ENCODE measurements around the gene DCST1.
A peak's percentile ranks its signal among the peaks of the same experiment; 100 is the strongest.

Gene DCST1

DNA sequence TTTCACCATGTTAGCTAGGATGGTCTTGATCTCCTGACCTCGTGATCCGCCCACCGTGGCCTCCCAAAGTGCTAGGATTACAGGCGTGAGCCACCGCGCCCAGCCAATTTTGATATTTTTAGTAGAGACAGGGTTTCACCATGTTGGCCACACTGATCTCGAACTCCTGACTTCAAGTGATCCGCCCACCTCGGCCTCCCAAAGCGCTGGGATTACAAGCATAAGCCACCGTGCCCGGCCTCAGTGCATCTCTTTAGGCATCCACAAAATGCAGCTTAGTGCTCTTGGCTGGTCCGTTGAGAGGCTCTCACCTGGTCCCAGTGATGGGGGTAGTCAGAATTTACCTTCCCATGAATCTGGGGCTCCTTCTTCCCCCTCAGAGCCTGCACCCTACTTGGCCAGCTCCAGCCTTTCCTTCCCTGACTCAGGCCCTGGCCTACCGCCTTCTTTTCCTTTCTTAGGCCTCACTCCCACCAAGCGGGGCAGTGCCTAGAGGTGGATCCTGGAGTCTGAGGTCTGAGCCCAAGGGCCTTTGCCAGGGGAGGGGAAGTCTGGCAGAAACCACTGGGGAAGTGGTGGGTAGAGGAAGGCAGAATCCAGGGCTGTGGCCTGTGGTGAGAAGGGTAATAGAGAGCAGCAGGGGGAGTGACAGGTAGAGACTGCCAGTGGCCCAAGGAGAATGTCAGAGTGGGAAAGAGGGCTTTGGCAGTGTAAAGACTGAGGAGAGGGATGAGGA, 36.5 kb upstream of the DCST1 start:
- Histone ChIP-seq H3K27me3 (ENCODE audit: control insufficient read depth, insufficient read depth, low read length) (no peaks in the 10 kb centered on the region), H3K4me1 (ENCODE audit: control insufficient read depth, insufficient read depth, low read length) (peaks cover 36% of the 10 kb centered on the region), H3K9me3 (ENCODE audit: control insufficient read depth, low read length) (no peaks in the 10 kb centered on the region), H3K36me3 (ENCODE audit: control insufficient read depth, insufficient read depth, low read length) (no peaks in the 10 kb centered on the region), H3K4me3 (ENCODE audit: low read length) (no peak overlapping the region), H3K9ac (ENCODE audit: low read length) (no peak overlapping the region)

DNA sequence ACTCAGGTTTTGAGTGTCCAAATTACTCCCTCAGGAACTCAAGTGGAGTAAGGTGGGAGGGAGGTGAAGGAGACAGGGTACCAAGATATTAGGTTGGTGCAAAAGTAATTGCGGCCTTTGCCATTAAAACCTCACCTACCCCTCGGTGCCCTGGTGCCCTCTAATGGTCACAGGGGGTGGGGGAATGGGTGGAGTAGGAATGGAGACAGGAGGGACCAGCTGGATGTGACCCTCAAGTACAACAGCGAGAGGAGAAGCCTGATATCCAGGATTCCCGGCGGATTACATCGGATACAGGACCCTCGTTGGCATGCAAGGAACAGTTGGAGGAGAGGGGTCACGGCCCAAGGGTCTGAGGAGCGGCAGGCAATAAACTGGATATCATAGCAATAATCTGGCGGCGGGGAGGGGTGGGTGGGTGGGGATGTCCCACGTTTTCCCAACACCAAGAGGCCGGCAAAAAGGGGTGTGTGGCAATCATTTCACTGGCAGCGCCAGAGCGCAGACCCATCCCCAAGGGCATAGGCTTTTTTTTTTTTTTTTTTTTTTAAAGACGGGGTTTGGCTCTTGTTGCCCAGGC, 35.3 kb upstream of the DCST1 start:
- no peak overlapping the region for H3K9ac ChIP-seq (ENCODE audit: low read length)
- peaks cover 36% of the 10 kb centered on the region for H3K4me1 ChIP-seq (ENCODE audit: control insufficient read depth, insufficient read depth, low read length)
- H3K9me3 ChIP-seq (ENCODE audit: control insufficient read depth, low read length), result no peaks in the 10 kb centered on the region
- H3K4me3 ChIP-seq (ENCODE audit: low read length), result no peak overlapping the region
- H3K36me3 ChIP-seq (ENCODE audit: control insufficient read depth, insufficient read depth, low read length), result no peaks in the 10 kb centered on the region
- H3K27me3 ChIP-seq (ENCODE audit: control insufficient read depth, insufficient read depth, low read length), result no peaks in the 10 kb centered on the region

DNA sequence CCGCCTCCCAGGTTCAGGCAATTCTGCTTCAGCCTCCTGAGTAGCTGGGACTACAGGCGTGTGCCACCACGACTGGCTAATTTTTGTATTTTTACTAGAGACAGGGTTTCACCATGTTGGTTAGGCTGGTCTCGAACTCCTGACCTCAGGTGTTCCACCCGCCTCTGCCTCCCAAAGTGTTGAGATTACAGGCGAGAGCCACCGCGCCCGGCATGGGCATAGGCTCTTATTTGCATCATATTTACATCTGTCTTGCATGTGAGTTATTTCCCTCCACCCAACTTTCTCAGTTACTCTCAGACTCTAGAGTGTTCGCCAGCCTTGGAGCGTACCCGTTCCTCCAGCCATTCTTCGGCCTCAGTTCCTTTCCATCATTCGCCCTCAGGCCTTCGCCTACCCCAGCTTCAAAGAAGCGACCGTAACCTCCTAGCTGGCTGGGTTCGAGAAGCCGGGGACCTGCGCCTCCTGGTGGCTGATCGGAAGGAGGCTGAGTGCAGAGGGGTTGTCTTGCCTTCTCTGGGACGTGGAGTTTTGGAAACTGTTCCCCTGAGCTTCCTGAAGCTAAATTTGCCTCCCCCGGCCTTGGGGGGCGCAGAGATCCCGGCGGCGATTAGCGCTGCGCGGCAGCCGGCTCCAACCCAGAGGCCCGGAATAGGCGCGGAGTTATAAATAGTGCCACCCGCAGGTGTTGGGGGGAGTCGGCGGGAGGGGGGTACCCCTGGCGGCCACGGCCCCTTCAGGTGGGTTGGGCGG, 34.6 kb upstream of the DCST1 start:
- Histone ChIP-seq H3K36me3 (ENCODE audit: control insufficient read depth, insufficient read depth, low read length) (no peaks in the 10 kb centered on the region), H3K9me3 (ENCODE audit: control insufficient read depth, low read length) (no peaks in the 10 kb centered on the region), H3K27me3 (ENCODE audit: control insufficient read depth, insufficient read depth, low read length) (no peaks in the 10 kb centered on the region), H3K4me3 (ENCODE audit: low read length) (no peak overlapping the region), H3K9ac (ENCODE audit: low read length) (peak overlapping the region; percentile 38), H3K4me1 (ENCODE audit: control insufficient read depth, insufficient read depth, low read length) (peaks cover 30% of the 10 kb centered on the region)

DNA sequence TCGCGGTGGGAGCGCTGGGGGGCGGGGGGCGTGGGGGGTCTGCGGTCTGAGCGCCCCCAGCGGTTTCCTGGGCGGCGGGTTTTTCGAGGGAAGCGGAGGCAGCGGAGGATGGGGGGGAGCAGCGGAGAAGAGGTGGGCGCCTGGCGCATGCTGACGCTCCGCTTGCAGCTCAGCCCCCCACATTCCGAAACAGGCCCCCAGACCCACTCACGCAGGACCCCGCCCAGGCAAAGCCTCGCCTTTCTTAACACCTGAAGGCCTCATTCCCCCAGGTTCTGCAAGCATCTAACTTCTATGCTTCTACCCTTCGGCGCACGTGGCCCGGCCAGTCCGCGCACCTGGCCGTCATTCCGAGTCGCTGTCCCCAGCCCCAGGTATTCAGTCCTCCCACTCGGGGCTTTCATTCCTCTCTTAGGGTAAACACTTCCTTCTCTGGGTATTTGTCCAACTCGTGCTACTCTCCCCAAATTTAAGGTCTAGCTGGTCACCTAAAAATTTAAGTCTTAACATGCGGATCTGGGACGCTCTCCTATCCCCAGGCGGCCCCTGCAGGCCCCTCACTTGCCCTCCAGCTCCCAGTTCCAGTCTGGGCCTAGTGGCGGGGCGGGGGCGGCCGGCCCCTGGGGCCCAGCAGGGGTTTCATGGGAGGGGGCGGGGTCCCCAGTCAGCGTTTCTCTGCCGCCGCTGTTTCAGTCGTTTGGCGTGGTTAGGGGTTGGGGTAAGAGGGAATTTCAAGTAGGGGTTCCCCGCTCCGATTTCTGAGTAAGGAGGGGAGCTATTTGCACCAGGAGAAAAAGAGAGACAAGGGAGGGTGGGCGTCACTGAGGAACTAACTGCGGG, 33.8 kb upstream of the DCST1 start:
- peaks cover 25% of the 10 kb centered on the region for H3K4me1 ChIP-seq (ENCODE audit: control insufficient read depth, insufficient read depth, low read length)
- H3K36me3 ChIP-seq (ENCODE audit: control insufficient read depth, insufficient read depth, low read length), result no peaks in the 10 kb centered on the region
- peak overlapping the region; percentile 63 for H3K4me3 ChIP-seq (ENCODE audit: low read length)
- no peaks in the 10 kb centered on the region for H3K9me3 ChIP-seq (ENCODE audit: control insufficient read depth, low read length)
- no peaks in the 10 kb centered on the region for H3K27me3 ChIP-seq (ENCODE audit: control insufficient read depth, insufficient read depth, low read length)
- peak overlapping the region; percentile 82 for H3K9ac ChIP-seq (ENCODE audit: low read length)

DNA sequence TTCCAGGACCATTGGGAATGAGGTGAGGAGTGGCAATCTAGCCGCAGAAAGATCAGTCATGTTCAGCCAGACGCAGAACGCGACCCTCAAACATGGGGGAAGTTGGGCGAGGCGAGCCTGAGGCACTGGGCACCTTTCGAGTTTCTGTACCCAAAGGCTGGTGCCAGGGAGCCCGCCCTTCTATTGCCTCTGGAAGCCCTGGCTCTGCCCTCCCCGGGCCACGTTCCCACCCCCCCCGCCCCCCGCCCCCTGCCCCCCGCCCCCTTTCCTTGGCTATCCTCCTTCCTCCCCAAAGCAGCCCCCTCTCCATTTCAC, 33.3 kb upstream of the DCST1 start:
- no peaks in the 10 kb centered on the region for H3K9me3 ChIP-seq (ENCODE audit: control insufficient read depth, low read length)
- no peaks in the 10 kb centered on the region for H3K27me3 ChIP-seq (ENCODE audit: control insufficient read depth, insufficient read depth, low read length)
- peak overlapping the region; percentile 91 for H3K9ac ChIP-seq (ENCODE audit: low read length)
- H3K4me1 ChIP-seq (ENCODE audit: control insufficient read depth, insufficient read depth, low read length), result peaks cover 29% of the 10 kb centered on the region
- no peaks in the 10 kb centered on the region for H3K36me3 ChIP-seq (ENCODE audit: control insufficient read depth, insufficient read depth, low read length)
- H3K4me3 ChIP-seq (ENCODE audit: low read length), result peak overlapping the region; percentile 94

DNA sequence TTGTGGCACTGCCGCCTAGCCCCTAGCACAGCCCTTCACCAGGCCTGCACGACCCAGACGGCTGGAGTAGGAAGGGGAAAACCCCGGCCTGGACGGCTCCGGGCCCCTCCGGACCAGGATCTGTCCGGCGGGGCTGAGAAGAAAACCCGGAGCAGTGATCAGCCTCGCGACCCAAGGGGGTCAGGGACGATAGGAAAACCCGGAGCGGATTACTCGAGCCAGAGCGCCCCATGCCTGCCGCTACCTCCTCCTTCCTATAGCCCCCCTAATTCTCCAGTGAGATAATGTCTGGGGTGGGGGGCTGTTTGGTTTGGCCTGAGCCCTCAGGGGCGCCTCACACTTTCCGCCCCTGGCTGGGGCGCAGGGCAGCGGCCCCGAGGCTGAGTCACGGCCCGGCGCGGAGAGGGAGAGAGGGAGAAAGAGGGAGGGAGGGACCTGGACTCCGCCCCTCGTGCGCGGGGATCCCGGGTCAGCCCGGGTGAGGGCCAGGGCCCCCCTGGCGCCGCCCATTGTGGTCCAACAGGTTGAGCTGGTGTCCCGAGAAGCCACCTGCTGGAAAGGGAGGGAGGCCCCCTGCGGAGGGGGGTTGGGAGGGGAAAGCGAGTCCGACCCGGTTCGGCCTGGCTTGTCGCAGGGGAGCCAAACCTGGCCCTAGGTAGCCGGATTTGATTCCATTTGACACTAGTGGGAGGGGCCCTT, 32.7 kb upstream of the DCST1 start:
- Histone ChIP-seq H3K9ac (ENCODE audit: low read length) (peak overlapping the region; percentile 91), H3K4me3 (ENCODE audit: low read length) (peak overlapping the region; percentile 94), H3K27me3 (ENCODE audit: control insufficient read depth, insufficient read depth, low read length) (no peaks in the 10 kb centered on the region), H3K36me3 (ENCODE audit: control insufficient read depth, insufficient read depth, low read length) (no peaks in the 10 kb centered on the region), H3K9me3 (ENCODE audit: control insufficient read depth, low read length) (no peaks in the 10 kb centered on the region), H3K4me1 (ENCODE audit: control insufficient read depth, insufficient read depth, low read length) (peaks cover 34% of the 10 kb centered on the region)

DNA sequence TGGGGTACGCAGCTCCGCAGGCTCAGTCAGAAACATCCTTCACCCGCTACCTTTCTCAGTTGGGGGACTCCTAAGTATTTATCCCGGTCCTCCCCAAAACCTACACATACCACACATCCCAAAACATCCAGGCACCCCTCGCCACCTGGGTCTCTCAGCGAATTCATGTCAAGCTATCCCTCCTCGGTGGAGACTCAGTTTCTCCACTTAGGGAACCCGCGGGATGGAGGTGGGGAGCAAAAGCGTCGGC, 32.3 kb upstream of the DCST1 start:
- H3K4me3 ChIP-seq (ENCODE audit: low read length), result peak overlapping the region; percentile 94
- peaks cover 39% of the 10 kb centered on the region for H3K4me1 ChIP-seq (ENCODE audit: control insufficient read depth, insufficient read depth, low read length)
- H3K9me3 ChIP-seq (ENCODE audit: control insufficient read depth, low read length), result no peaks in the 10 kb centered on the region
- H3K27me3 ChIP-seq (ENCODE audit: control insufficient read depth, insufficient read depth, low read length), result no peaks in the 10 kb centered on the region
- H3K9ac ChIP-seq (ENCODE audit: low read length), result peak overlapping the region; percentile 91
- no peaks in the 10 kb centered on the region for H3K36me3 ChIP-seq (ENCODE audit: control insufficient read depth, insufficient read depth, low read length)

DNA sequence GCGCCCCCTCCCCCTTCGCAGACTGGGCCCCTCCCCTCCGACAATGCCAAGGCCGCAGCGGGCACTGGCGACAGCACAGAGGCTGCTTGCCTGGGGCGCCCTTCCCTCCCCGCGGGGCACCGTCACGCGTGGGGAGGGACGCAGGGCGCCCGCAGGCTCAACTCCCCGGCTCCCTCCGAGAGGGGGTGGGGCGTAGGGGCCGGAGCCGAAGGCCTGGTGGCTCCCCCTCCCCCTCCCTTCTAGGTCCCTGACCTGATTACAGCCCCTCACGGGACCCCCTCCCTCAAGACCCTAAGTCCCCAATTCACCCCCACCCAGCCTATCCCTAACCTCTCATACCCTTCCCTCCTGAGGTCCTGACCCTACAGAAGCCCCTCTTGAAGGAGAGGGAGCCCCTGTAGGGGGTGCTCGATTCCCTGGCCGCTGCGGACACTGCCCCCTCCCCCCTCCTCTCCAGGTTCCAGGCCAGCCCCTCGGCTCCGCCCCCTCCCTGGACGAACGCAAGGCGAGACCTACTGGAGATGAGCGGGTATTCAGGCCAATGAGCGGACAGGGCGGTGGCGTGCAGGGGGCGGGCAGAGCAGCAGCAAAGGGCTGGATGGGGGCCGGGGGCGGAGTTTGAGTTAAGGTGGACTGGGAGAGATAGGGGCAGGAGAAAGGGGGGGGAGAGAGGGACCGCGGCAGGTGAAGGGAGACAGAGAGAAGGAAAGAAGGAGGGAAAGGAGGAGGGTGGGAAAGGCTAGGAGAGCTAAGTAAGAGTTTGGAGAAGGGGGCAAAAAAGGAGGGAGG, 31.8 kb upstream of the DCST1 start:
- Histone ChIP-seq H3K4me1 (ENCODE audit: control insufficient read depth, insufficient read depth, low read length) (peaks cover 44% of the 10 kb centered on the region), H3K36me3 (ENCODE audit: control insufficient read depth, insufficient read depth, low read length) (no peaks in the 10 kb centered on the region), H3K9ac (ENCODE audit: low read length) (peak overlapping the region; percentile 91), H3K9me3 (ENCODE audit: control insufficient read depth, low read length) (no peaks in the 10 kb centered on the region), H3K4me3 (ENCODE audit: low read length) (peak overlapping the region; percentile 94), H3K27me3 (ENCODE audit: control insufficient read depth, insufficient read depth, low read length) (no peaks in the 10 kb centered on the region)

DNA sequence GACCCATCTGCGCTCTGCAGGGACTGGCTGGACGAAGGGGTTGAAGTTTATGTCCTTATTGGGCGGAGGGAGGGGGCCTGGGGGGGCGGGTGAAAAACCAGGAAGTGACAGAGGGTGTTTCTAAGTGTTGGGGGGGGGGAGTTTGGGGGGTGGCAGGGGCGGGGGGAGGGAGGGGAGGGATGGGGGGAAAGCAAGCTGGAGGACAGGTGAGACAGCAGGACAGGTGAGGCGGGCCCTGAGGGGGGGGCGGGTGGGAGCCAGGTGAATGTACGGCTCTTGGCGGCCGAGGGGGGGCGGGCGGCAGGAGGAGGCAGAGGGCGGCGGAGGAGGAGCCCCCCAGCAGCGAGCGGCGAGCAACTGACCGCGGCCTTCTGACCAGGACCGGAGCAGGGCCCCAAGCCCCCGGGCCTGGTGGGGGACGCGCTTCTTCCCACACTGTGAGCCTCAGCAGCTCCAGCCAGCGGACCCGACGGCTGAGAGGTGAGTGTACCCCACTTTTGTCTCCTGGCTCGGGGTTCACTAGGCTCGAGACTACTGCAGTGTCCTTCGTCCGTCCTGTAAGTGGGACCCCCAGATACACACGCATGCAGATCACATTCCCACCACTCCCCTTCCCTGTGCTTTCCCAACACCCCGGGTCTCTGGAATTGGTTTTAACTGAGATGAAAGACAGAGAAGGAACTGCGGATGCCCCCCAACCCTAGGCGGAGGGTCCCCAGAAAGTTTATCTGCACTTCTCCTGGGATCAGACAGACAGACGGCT, 31.0 kb upstream of the DCST1 start, which contains the start of gene ZBTB7B:
Gene ZBTB7B, plus strand, starts transcription at position 339 of the 763 bp plus-strand sequence. CDS start 11,859 bp downstream, outside the sequence.
- peak within 1 kb of the TSS; percentile 99 for H3K4me3 ChIP-seq (ENCODE audit: low read length)
- no peaks in the 10 kb centered on the region for H3K36me3 ChIP-seq (ENCODE audit: control insufficient read depth, insufficient read depth, low read length)
- no peaks in the 10 kb centered on the region for H3K9me3 ChIP-seq (ENCODE audit: control insufficient read depth, low read length)
- peaks cover 51% of the 10 kb centered on the region for H3K4me1 ChIP-seq (ENCODE audit: control insufficient read depth, insufficient read depth, low read length)
- H3K9ac ChIP-seq (ENCODE audit: low read length), result peak within 1 kb of the TSS; percentile 99
- no peaks in the 10 kb centered on the region for H3K27me3 ChIP-seq (ENCODE audit: control insufficient read depth, insufficient read depth, low read length)

DNA sequence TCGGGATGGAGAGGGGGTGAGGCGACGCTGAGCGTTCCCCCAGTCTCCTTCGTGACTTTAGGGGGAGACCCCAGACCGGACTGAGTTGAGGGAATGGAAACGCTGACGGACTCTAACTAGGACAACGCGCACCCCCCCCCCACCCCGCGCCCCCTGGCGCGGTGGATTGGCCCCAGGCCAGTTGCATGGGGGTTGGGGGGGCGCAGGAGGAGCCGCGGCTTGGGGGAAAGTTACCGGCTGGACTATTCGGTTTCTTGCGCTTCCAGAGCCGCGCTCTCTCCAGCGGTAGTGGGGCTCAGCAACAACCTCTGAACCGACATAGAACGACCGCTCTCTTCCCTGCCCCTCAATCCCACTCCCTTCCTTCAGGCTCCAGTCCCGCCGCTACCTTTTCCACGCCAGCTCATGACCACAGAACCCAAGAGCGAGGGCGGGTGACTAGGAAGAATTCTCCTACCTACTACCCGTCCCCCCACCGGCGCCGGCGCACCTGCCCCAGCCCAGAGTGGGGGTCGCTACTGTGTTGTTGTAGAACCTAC, 30.3 kb upstream of the DCST1 start:
- Histone ChIP-seq H3K4me1 (ENCODE audit: control insufficient read depth, insufficient read depth, low read length) (peaks cover 58% of the 10 kb centered on the region), H3K36me3 (ENCODE audit: control insufficient read depth, insufficient read depth, low read length) (no peaks in the 10 kb centered on the region), H3K9ac (ENCODE audit: low read length) (peak overlapping the region; percentile 99), H3K4me3 (ENCODE audit: low read length) (peak overlapping the region; percentile 99), H3K9me3 (ENCODE audit: control insufficient read depth, low read length) (no peaks in the 10 kb centered on the region), H3K27me3 (ENCODE audit: control insufficient read depth, insufficient read depth, low read length) (no peaks in the 10 kb centered on the region)
